ENCODE measurements around the gene RPL4. TPM values are rescaled to one million over a fixed set of nuclear protein-coding genes. Genes with fewer than 3 reads are reported as not detected.

The RPL4 gene
- total RNA-seq, 2 experiments from 2014 or later, result 4,316 to 5,381 TPM

DNA sequence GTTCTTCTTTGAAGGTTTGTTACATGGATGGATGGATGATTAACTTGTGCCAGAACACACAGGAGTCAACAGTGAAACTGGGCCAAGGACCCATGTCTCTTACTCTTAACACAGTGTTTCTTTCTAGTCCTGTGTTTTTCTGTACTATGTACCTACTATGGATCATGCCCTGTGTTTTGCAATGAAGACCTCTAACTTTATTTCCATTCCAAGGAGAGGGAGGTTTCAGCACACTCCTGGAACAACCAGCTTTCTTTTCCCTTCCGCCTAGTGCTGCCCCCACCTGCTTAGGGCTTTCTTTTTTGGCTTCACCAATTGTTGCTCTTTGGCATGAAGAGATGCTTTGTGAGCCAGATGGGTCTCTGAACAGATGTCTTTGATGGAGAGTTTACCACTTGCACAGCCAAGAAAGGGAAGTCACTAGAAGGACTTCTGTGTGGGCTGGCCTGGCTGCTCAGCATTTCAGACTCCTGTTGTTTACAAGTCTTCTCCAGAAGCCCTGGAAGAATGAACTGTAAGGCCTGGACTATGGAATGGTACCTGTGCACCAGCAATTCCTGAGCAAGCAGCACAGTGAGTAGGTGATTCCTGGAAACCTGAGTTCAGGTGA lies 51.6 kb downstream of the RPL4 start:
- H2AFZ ChIP-seq (ENCODE audit: low read length), result no peak overlapping the region
- H3K4me1 ChIP-seq (ENCODE audit: insufficient read depth, low read length, poor library complexity, severe bottlenecking), result peaks cover 25% of the 10 kb centered on the region
- ChIA-PET CTCF (ENCODE audit: unreplicated experiment) (interaction anchor here (1.0 kb wide), 1 partner anchor 20 kb away, joined by 3 read pairs; no protein-coding TSS in a partner anchor), POLR2A (interaction anchor here (0.6 kb wide), 1 partner anchor 32 kb away, joined by 3 read pairs; no protein-coding TSS in a partner anchor)
- DNase-seq (ENCODE audit: low spot score), result peak; percentile 19
- no TSS peak for BruUV-seq (replicated peaks)
- no peaks in the 10 kb centered on the region for H3K9me2 ChIP-seq (ENCODE audit: insufficient read depth, low read length)
- no peaks in the 10 kb centered on the region; the same call in 1 of the 2 replicates for H3K79me2 ChIP-seq (ENCODE audit: insufficient read depth, low read depth, low read length)
- H3K36me3 ChIP-seq (ENCODE audit: insufficient read depth, low read length), result peaks cover 34% of the 10 kb centered on the region
- H3K27ac ChIP-seq (ENCODE audit: low read depth, low read length, poor library complexity, severe bottlenecking), result no peak overlapping the region
- intact Hi-C loops (cut with micrococcal nuclease; ENCODE audit: unreplicated experiment), result no loop called here
- H4K20me1 ChIP-seq (ENCODE audit: insufficient read depth, low read length), result no peaks in the 10 kb centered on the region
- H3K4me3 ChIP-seq (ENCODE audit: low read depth, low read length, poor library complexity, severe bottlenecking), result no peak overlapping the region
- no peak for TF ChIP-seq EZH2phosphoT487 (IDR thresholded peaks at IDR 0.05; ENCODE audit: borderline replicate concordance, low read depth, low read length)
- TF ChIP-seq, protein P1, sequence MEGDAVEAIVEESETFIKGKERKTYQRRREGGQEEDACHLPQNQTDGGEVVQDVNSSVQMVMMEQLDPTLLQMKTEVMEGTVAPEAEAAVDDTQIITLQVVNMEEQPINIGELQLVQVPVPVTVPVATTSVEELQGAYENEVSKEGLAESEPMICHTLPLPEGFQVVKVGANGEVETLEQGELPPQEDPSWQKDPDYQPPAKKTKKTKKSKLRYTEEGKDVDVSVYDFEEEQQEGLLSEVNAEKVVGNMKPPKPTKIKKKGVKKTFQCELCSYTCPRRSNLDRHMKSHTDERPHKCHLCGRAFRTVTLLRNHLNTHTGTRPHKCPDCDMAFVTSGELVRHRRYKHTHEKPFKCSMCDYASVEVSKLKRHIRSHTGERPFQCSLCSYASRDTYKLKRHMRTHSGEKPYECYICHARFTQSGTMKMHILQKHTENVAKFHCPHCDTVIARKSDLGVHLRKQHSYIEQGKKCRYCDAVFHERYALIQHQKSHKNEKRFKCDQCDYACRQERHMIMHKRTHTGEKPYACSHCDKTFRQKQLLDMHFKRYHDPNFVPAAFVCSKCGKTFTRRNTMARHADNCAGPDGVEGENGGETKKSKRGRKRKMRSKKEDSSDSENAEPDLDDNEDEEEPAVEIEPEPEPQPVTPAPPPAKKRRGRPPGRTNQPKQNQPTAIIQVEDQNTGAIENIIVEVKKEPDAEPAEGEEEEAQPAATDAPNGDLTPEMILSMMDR (conservative IDR thresholded peaks at IDR 0.05; ENCODE audit: low read length), result no peak
- H3K9me3 ChIP-seq (ENCODE audit: low read length), result 0 out of 2 replicates have a peak, but pooled peaks cover 5% of the 10 kb centered on the region
- H3K4me2 ChIP-seq (ENCODE audit: low read length), result no peak overlapping the region

DNA sequence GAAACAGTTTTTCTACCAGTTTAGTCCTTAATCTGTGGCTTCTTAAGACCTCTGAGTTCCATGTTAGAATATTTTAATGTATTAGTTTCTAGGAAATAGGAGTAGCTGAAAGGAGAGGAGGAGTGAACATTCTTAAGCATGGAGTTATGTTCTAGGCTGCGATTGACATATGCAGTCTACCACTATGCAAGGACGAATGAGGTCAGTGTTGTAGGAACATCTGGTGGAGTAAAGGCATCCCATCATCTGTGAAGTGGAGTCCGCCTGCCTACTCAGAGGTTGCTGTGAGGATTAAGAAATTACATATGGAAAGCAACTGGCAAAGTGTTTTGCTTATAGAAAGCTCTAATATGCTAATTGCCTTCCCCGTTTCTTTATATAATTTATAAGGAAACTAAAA lies 52.2 kb downstream of the RPL4 start:
- Histone ChIP-seq H3K27ac (ENCODE audit: low read depth, low read length, poor library complexity, severe bottlenecking) (no peak overlapping the region), H4K20me1 (ENCODE audit: insufficient read depth, low read length) (no peaks in the 10 kb centered on the region), H3K4me2 (ENCODE audit: low read length) (no peak overlapping the region), H3K4me3 (ENCODE audit: low read depth, low read length, poor library complexity, severe bottlenecking) (no peak overlapping the region), H3K79me2 (ENCODE audit: insufficient read depth, low read depth, low read length) (no peaks in the 10 kb centered on the region; the same call in 1 of the 2 replicates), H3K36me3 (ENCODE audit: insufficient read depth, low read length) (peaks cover 38% of the 10 kb centered on the region), H2AFZ (ENCODE audit: low read length) (no peak overlapping the region), H3K9me3 (ENCODE audit: low read length) (0 out of 2 replicates have a peak, but pooled peaks cover 5% of the 10 kb centered on the region), H3K4me1 (ENCODE audit: insufficient read depth, low read length, poor library complexity, severe bottlenecking) (peaks cover 19% of the 10 kb centered on the region), H3K9me2 (ENCODE audit: insufficient read depth, low read length) (no peaks in the 10 kb centered on the region)
- TSS peak; percentile 11 for BruUV-seq (replicated peaks)
- POLR2A ChIA-PET, result no interaction called here
- intact Hi-C loops (cut with micrococcal nuclease; ENCODE audit: unreplicated experiment), result no loop called here
- no peak for DNase-seq (ENCODE audit: low spot score)
- TF ChIP-seq, protein P1 (conservative IDR thresholded peaks at IDR 0.05; ENCODE audit: low read length), result no peak
- TF ChIP-seq EZH2phosphoT487 (IDR thresholded peaks at IDR 0.05; ENCODE audit: borderline replicate concordance, low read depth, low read length), result no peak
- CTCF ChIA-PET (ENCODE audit: unreplicated experiment), result interaction anchor here (1.0 kb wide), 1 partner anchor 19 kb away, joined by 3 read pairs; no protein-coding TSS in a partner anchor

Small RNAs within 50 kb of the gene (microRNA-seq; reads per million reads assigned to microRNA genes)
- 3.0 reads per million for gene MIR4512 (ENCODE audit: borderline replicate concordance)

Small RNAs within 50 kb of the gene (small RNA-seq; reads per million reads assigned to genes)
- not detected for gene MIR4512
- gene RF01159, result not detected
- not detected for gene SNORD16
- not detected for gene SNORD18A
- gene SNORD18B, result not detected
- not detected for gene SNORD18C

Other genes starting within 250 kb of the RPL4 start
- gene DIS3L, start 211.3 kb downstream of the RPL4 start, total RNA-seq (2014; rRNA removed; shearing (Covaris generic)), result 33.9 and 41.2 TPM in 2 replicates
- gene DIS3L, start 211.3 kb downstream of the RPL4 start, total RNA-seq (2022), result 57.8 and 67.6 TPM in 2 replicates
- gene TIPIN, start 148.2 kb downstream of the RPL4 start, total RNA-seq (2014; rRNA removed; shearing (Covaris generic)), result 26.0 and 28.6 TPM in 2 replicates
- 34.9 and 38.1 TPM in 2 replicates for gene TIPIN, start 148.2 kb downstream of the RPL4 start, total RNA-seq (2022)
- 37.2 and 43.9 TPM in 2 replicates for gene MAP2K1, start 117.9 kb downstream of the RPL4 start, total RNA-seq (2014; rRNA removed; shearing (Covaris generic))
- 82.6 and 95.8 TPM in 2 replicates for gene MAP2K1, start 117.9 kb downstream of the RPL4 start, total RNA-seq (2022)
- gene SNAPC5, start 7.1 kb downstream of the RPL4 start, total RNA-seq (2014; rRNA removed; shearing (Covaris generic)), result 30.7 and 32.6 TPM in 2 replicates
- 25.7 and 26.5 TPM in 2 replicates for gene SNAPC5, start 7.1 kb downstream of the RPL4 start, total RNA-seq (2022)
- gene ZWILCH, start 471 bp upstream of the RPL4 start, total RNA-seq (2014; rRNA removed; shearing (Covaris generic)), result 36.9 and 37.4 TPM in 2 replicates
- 49.0 and 50.2 TPM in 2 replicates for gene ZWILCH, start 471 bp upstream of the RPL4 start, total RNA-seq (2022)
- gene LCTL, start 61.1 kb upstream of the RPL4 start, total RNA-seq (2014; rRNA removed; shearing (Covaris generic)), result not detected in 2 replicates
- gene LCTL, start 61.1 kb upstream of the RPL4 start, total RNA-seq (2022), result not detected in 2 replicates
- gene SMAD6, start 197.4 kb upstream of the RPL4 start, total RNA-seq (2014; rRNA removed; shearing (Covaris generic)), result 15.3 and 16.1 TPM in 2 replicates
- gene SMAD6, start 197.4 kb upstream of the RPL4 start, total RNA-seq (2022), result 11.8 and 14.6 TPM in 2 replicates